HepG2 (cell line): ENCODE measurements around the gene NUDT8. TPM values are rescaled to one million over a fixed set of nuclear protein-coding genes. Genes with fewer than 3 reads are reported as not detected.

Source experiments
- AHR ChIP-seq: IDR thresholded peaks from 2 replicates; pipeline ENCODE4 v1.6.1; 2018; ENCODE audit warnings: missing genetic modification reagents, missing compliant biosample characterization
- CCAR2 ChIP-seq: fragments of 200-400 bp; formaldehyde crosslinking; optimal IDR thresholded peaks from 2 replicates; pipeline ENCODE3; 2018; ENCODE audit warnings: low read depth, mild to moderate bottlenecking, low read length, moderate library complexity
- CHD2 ChIP-seq: IDR thresholded peaks from 2 replicates; pipeline ENCODE4 v1.6.1; 2011; ENCODE audit warnings: low read depth, low read length, improper control_type of control experiment
- HHEX ChIP-seq: IDR thresholded peaks from 2 replicates; pipeline ENCODE4 v1.6.1; 2016; ENCODE audit warnings: control low read depth
- HNRNPH1 ChIP-seq: fragments of 200-400 bp; formaldehyde crosslinking; optimal IDR thresholded peaks from 2 replicates; pipeline ENCODE3; 2017; ENCODE audit warnings: mild to moderate bottlenecking, low read depth, low read length
- KDM5A ChIP-seq: fragments of 200-600 bp; sonication (generic); IDR thresholded peaks from 2 replicates; pipeline ENCODE4 v1.7.0; 2018; ENCODE audit warnings: antibody characterized with exemption, mild to moderate bottlenecking, low read length, borderline replicate concordance
- KDM6A ChIP-seq: IDR thresholded peaks from 2 replicates; pipeline ENCODE4 v1.6.1; 2016; ENCODE audit warnings: low read depth
- KLF12 ChIP-seq: sonication (generic); formaldehyde crosslinking; IDR thresholded peaks from 2 replicates; pipeline ENCODE4 v1.4.0; 2020; ENCODE audit warnings: missing genetic modification reagents, borderline replicate concordance
- LCORL ChIP-seq, 2 experiments: fragments of 450-650 bp in 1 of 2; sonication (generic) in 1 of 2; formaldehyde crosslinking in 1 of 2; IDR thresholded peaks; 2 replicates each; pipeline versions ENCODE4 v1.5.0 to v1.6.1; 2017 to 2020; ENCODE audit warnings: antibody characterized with exemption in 1 of 2, missing genetic modification reagents in 1 of 2
- MBD4 ChIP-seq: IDR thresholded peaks from 2 replicates; pipeline ENCODE4 v1.6.1; 2012; ENCODE audit warnings: low read length, inconsistent platforms, borderline replicate concordance
- MEIS1 ChIP-seq: sonication (generic); formaldehyde crosslinking; IDR thresholded peaks from 2 replicates; pipeline ENCODE4 v1.9.0; 2021; ENCODE audit warnings: mild to moderate bottlenecking, missing genetic modification reagents, moderate library complexity, borderline replicate concordance
- MTA1 ChIP-seq: sonication (generic); formaldehyde crosslinking; IDR thresholded peaks from 2 replicates; pipeline ENCODE4 v1.4.0; 2020; ENCODE audit warnings: missing genetic modification reagents, mild to moderate bottlenecking, borderline replicate concordance
- NFATC3 ChIP-seq: sonication (generic); formaldehyde crosslinking; IDR thresholded peaks from 2 replicates; pipeline ENCODE4 v1.5.1; 2020; ENCODE audit warnings: mild to moderate bottlenecking, missing genetic modification reagents
- SKI ChIP-seq: fragments of 450-650 bp; IDR thresholded peaks from one replicate; pipeline ENCODE4 v1.6.1; 2018; ENCODE audit warnings: mild to moderate bottlenecking; ENCODE audit not compliant: partially characterized antibody
- TBX3 ChIP-seq: fragments of 450-650 bp; IDR thresholded peaks from 2 replicates; pipeline ENCODE4 v1.6.1; 2017; ENCODE audit warnings: antibody characterized with exemption, mild to moderate bottlenecking, inconsistent platforms, borderline replicate concordance
- XBP1 ChIP-seq: sonication (generic); formaldehyde crosslinking; IDR thresholded peaks from 2 replicates; pipeline ENCODE4 v1.5.0; 2020; ENCODE audit warnings: missing genetic modification reagents
- ZFP37 ChIP-seq: sonication (generic); formaldehyde crosslinking; IDR thresholded peaks from 2 replicates; pipeline ENCODE4 v1.4.0; 2020; ENCODE audit warnings: missing genetic modification reagents, borderline replicate concordance
- ZNF256 ChIP-seq: sonication (generic); formaldehyde crosslinking; conservative IDR thresholded peaks from 2 replicates; pipeline ENCODE4 v1.4.0; 2020; ENCODE audit warnings: missing genetic modification reagents
- ZNF337 ChIP-seq: sonication (generic); formaldehyde crosslinking; IDR thresholded peaks from 2 replicates; pipeline ENCODE4 v1.5.1; 2020; ENCODE audit warnings: missing genetic modification reagents, low read depth, mild to moderate bottlenecking, borderline replicate concordance
- ZNF546 ChIP-seq: sonication (generic); formaldehyde crosslinking; conservative IDR thresholded peaks from 2 replicates; pipeline ENCODE4 v1.8.1; 2023; ENCODE audit warnings: mild to moderate bottlenecking, missing genetic modification reagents
- ZNF567 ChIP-seq: sonication (generic); formaldehyde crosslinking; IDR thresholded peaks from 2 replicates; pipeline ENCODE4 v1.8.1; 2023; ENCODE audit warnings: mild to moderate bottlenecking, missing genetic modification reagents, borderline replicate concordance
- ZNF652 ChIP-seq: IDR thresholded peaks from 2 replicates; pipeline ENCODE4 v1.6.1; 2016; ENCODE audit warnings: low read depth, borderline replicate concordance
- ZNF7 ChIP-seq: IDR thresholded peaks from 2 replicates; pipeline ENCODE4 v1.6.1; 2016; ENCODE audit warnings: missing biosample characterization, missing genetic modification reagents
- ZNF775 ChIP-seq: sonication (generic); formaldehyde crosslinking; IDR thresholded peaks from 2 replicates; pipeline ENCODE4 v1.4.0; 2020; ENCODE audit warnings: missing genetic modification reagents, mild to moderate bottlenecking, moderate library complexity, borderline replicate concordance
- ZSCAN25 ChIP-seq: sonication (generic); formaldehyde crosslinking; IDR thresholded peaks from 2 replicates; pipeline ENCODE4 v1.8.0; 2022; ENCODE audit warnings: mild to moderate bottlenecking, missing genetic modification reagents
- ZZZ3 ChIP-seq: sonication (generic); formaldehyde crosslinking; IDR thresholded peaks from 2 replicates; pipeline ENCODE4 v1.4.0; 2020; ENCODE audit warnings: missing genetic modification reagents, mild to moderate bottlenecking, borderline replicate concordance
- polyA plus RNA-seq, 8 experiments: library from polyadenylated mRNA; depleted of rRNA in 3 of 8; stranded (reverse) in 7 of 8; unstranded in 1 of 8; fragments of >200 nt; fragmentation: Illumina TruSeq in 4 of 8; extraction: Trizol in 4 of 8; gene quantifications; 2 replicates each; pipeline versions ENCODE4 v1.2.1 to v1.2.3, GENCODE V29; 2011 to 2016; ENCODE audit warnings: low read depth in 4 of 8, missing spikeins in 1 of 8, mixed read lengths in 1 of 8; ENCODE audit not compliant: insufficient read depth in 1 of 8
- total RNA-seq, 5 experiments: library from RNA; depleted of rRNA; stranded (reverse); fragments of >200 nt; fragmentation: Illumina TruSeq; extraction: Trizol; gene quantifications; 2 replicates each; pipeline ENCODE4 v1.2.3, GENCODE V29; 2016; ENCODE audit warnings: low read depth in 1 of 5
- TF ChIP-seq, protein P1 (sequence below): sonication (generic); formaldehyde crosslinking; IDR thresholded peaks from 2 replicates; pipeline ENCODE4 v1.5.1; 2020; ENCODE audit warnings: mild to moderate bottlenecking, missing genetic modification reagents, borderline replicate concordance
- TF ChIP-seq, protein P2 (sequence below): sonication (generic); formaldehyde crosslinking; IDR thresholded peaks from 2 replicates; pipeline ENCODE4 v1.4.0; 2020; ENCODE audit warnings: missing genetic modification reagents, borderline replicate concordance
- TF ChIP-seq, protein P3 (sequence below): sonication (generic); formaldehyde crosslinking; IDR thresholded peaks from 2 replicates; pipeline ENCODE4 v1.4.0; 2020; ENCODE audit warnings: mild to moderate bottlenecking, missing genetic modification reagents

The NUDT8 gene
- total and polyA plus RNA-seq, 2 of the 13 experiments (the other 11 are each of a cell fraction or from before 2014, with no cell fraction given), result 6.7 to 25.8 TPM

GRCh38 chr11:67630228-67630942, 648 bp upstream of the NUDT8 start (continued):
- no peak for TF ChIP-seq ZNF775 (CRISPR knock-in tag)
- TF ChIP-seq XBP1 (CRISPR knock-in tag), result no peak
- no peak for TF ChIP-seq KDM6A
- no peak for TF ChIP-seq MBD4
- no peak for TF ChIP-seq HNRNPH1
- no peak for TF ChIP-seq CCAR2
- no peak for TF ChIP-seq LCORL (IDR thresholded peaks at IDR 0.05)
- peak; percentile 94 for TF ChIP-seq LCORL (CRISPR knock-in tag; IDR thresholded peaks at IDR 0.05)
- peak; percentile 74; the same call in 1 of the 2 replicates for TF ChIP-seq ZFP37
- TF ChIP-seq ZSCAN25 (CRISPR knock-in tag), result peak; percentile 81
- TF ChIP-seq, protein P1, sequence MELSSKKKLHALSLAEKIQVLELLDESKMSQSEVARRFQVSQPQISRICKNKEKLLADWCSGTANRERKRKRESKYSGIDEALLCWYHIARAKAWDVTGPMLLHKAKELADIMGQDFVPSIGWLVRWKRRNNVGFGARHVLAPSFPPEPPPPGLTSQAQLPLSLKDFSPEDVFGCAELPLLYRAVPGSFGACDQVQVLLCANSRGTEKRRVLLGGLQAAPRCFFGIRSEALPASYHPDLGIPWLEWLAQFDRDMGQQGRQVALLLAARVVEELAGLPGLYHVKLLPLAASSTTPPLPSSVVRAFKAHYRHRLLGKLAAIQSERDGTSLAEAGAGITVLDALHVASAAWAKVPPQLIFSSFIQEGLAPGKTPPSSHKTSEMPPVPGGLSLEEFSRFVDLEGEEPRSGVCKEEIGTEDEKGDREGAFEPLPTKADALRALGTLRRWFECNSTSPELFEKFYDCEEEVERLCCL, result no peak
- TF ChIP-seq NFATC3 (CRISPR knock-in tag), result no peak
- peak; percentile 83; the same call in 1 of the 2 replicates for TF ChIP-seq MEIS1 (CRISPR knock-in tag)
- TF ChIP-seq ZNF337, result no peak
- TF ChIP-seq HHEX (CRISPR knock-in tag), result no peak
- no peak for TF ChIP-seq TBX3
- no peak; the same call in 1 of the 2 replicates for TF ChIP-seq ZZZ3 (CRISPR knock-in tag)
- TF ChIP-seq, protein P2, sequence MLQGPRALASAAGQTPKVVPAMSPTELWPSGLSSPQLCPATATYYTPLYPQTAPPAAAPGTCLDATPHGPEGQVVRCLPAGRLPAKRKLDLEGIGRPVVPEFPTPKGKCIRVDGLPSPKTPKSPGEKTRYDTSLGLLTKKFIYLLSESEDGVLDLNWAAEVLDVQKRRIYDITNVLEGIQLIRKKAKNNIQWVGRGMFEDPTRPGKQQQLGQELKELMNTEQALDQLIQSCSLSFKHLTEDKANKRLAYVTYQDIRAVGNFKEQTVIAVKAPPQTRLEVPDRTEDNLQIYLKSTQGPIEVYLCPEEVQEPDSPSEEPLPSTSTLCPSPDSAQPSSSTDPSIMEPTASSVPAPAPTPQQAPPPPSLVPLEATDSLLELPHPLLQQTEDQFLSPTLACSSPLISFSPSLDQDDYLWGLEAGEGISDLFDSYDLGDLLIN, result 0 out of 2 replicates have a peak, but pooled peaks have one; percentile 46
- no peak for TF ChIP-seq KDM5A
- no peak for TF ChIP-seq ZNF652 (CRISPR knock-in tag)
- no peak for TF ChIP-seq ZNF567 (CRISPR knock-in tag)
- TF ChIP-seq ZNF546 (CRISPR knock-in tag), result peak; percentile 68; the same call in 1 of the 2 replicates
- no peak for TF ChIP-seq ZNF256
- TF ChIP-seq, protein P3, sequence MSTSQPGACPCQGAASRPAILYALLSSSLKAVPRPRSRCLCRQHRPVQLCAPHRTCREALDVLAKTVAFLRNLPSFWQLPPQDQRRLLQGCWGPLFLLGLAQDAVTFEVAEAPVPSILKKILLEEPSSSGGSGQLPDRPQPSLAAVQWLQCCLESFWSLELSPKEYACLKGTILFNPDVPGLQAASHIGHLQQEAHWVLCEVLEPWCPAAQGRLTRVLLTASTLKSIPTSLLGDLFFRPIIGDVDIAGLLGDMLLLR, result no peak
- TF ChIP-seq AHR (CRISPR knock-in tag), result no peak; the same call in 1 of the 2 replicates
- 0 out of 2 replicates have a peak, but pooled peaks have one; percentile 11 for TF ChIP-seq ZNF7 (CRISPR knock-in tag)
- 0 out of 2 replicates have a peak, but pooled peaks have one; percentile 67 for TF ChIP-seq MTA1 (CRISPR knock-in tag)
- no peak for TF ChIP-seq SKI
- TF ChIP-seq KLF12 (CRISPR knock-in tag), result no peak
- TF ChIP-seq CHD2, result 0 out of 2 replicates have a peak, but pooled peaks have one; percentile 29
